ENCODE data around the gene HTR2C.
"Not testable (repeated sequence)": the region's sequence is repeated elsewhere in the genome, so short reads cannot be mapped to it uniquely, and the experiment has no call there.

Gene HTR2C

GRCh38 chrX:114715096-114715495, 131.2 kb downstream of the HTR2C start:
- no peak for DNase-seq

- no peak for DNase-seq
Observed at GRCh38 chrX:114717921-114718320, 134.0 kb downstream of the HTR2C start.

- no peak for DNase-seq
Observed at GRCh38 chrX:114766541-114766940, 182.7 kb downstream of the HTR2C start.

GRCh38 chrX:114774691-114775090, 190.8 kb downstream of the HTR2C start:
- no peak for DNase-seq

- DNase-seq: no peak
Observed at GRCh38 chrX:114782925-114783324, 199.0 kb downstream of the HTR2C start.

- DNase-seq: no peak
Observed at GRCh38 chrX:114787061-114787460, 203.2 kb downstream of the HTR2C start.

- no peak for DNase-seq
Observed at GRCh38 chrX:114797494-114797893, 213.6 kb downstream of the HTR2C start.

- DNase-seq: no peak
Observed at GRCh38 chrX:114798907-114799306, 215.0 kb downstream of the HTR2C start.

- DNase-seq: no peak
Observed at GRCh38 chrX:114800719-114801118, 216.8 kb downstream of the HTR2C start.

- no peak for DNase-seq
Observed at GRCh38 chrX:114819509-114819908, 235.6 kb downstream of the HTR2C start.

GRCh38 chrX:114841051-114841450, 257.2 kb downstream of the HTR2C start:
- DNase-seq: no peak

GRCh38 chrX:114842181-114842580, 258.3 kb downstream of the HTR2C start:
- no peak for DNase-seq

- no peak for DNase-seq
Observed at GRCh38 chrX:114889481-114889880, 305.6 kb downstream of the HTR2C start.

- no peak for DNase-seq
Observed at GRCh38 chrX:114903618-114904017, 319.7 kb downstream of the HTR2C start.

- no peak for DNase-seq
Observed at GRCh38 chrX:114905251-114905650, 321.4 kb downstream of the HTR2C start.

GRCh38 chrX:114906984-114907510, 323.2 kb downstream of the HTR2C start:
- no peak for DNase-seq

- DNase-seq: no peak
Observed at GRCh38 chrX:114924423-114924822, 340.5 kb downstream of the HTR2C start.

GRCh38 chrX:114924856-114925255, 341.0 kb downstream of the HTR2C start:
- no peak for DNase-seq

GRCh38 chrX:114930227-114930626, 346.3 kb downstream of the HTR2C start:
- DNase-seq: no peak

- no peak for DNase-seq
Observed at GRCh38 chrX:114932550-114932949, 348.7 kb downstream of the HTR2C start.

- not testable (repeated sequence) for DNase-seq
Observed at GRCh38 chrX:114933291-114933690, 349.4 kb downstream of the HTR2C start.

- DNase-seq: not testable (repeated sequence)
Observed at GRCh38 chrX:114937090-114937489, 353.2 kb downstream of the HTR2C start.

GRCh38 chrX:114952696-114953095, 368.8 kb downstream of the HTR2C start:
- no peak for DNase-seq
